LHCN-M2 (cell line): Measurements from ENCODE around the gene CBR3. TPM values are rescaled to one million over a fixed set of nuclear protein-coding genes. Genes with fewer than 3 reads are reported as not detected.
A peak's percentile ranks its signal among the peaks of the same experiment; 100 is the strongest.

Experiments used
- DNase-seq: peaks from one replicate; pipeline ENCODE4 v3.0.0-alpha.2; 2012; ENCODE audit warnings: low read depth
- total RNA-seq: library from RNA; depleted of rRNA; stranded (reverse); fragments of >200 nt; gene quantifications from 2 replicates; pipeline ENCODE4 v1.2.3, GENCODE V29; 2014; rRNA removed

CBR3 gene
- total RNA-seq, 1 experiment from 2014 or later, result 16.5 TPM

DNA sequence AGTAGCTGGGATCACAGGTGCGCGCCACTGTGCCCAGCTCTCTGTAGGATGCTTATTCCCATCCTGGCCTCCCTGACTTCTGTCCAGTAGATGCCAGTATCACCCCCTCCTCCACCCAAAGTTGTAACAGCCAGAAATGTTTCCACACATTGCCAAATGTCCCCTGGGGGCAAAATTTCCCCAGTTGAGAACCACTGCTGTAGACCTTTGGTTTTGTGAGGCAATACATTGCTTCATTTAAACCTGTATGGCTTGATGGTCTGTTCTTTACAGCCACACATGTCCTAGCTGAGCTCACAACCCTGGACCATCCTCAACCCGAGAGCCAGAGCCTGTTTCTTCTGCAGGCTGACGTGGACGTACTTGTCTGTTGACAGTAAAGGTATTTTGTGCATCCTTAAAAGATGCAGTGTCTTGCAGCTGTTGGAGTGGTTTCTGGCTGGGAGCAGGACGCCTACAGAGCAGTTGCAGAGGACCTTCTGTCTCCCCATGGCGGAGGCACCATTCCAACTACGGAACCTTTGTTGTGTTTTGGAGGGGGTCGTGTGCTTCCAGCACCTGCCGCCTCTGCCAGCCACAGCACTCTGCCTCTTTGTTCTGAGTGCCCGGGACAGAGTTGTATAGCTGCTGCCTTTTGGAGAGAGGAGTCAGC, 48.4 kb downstream of the CBR3 start:
- DNase-seq, result peak; percentile 21

DNA sequence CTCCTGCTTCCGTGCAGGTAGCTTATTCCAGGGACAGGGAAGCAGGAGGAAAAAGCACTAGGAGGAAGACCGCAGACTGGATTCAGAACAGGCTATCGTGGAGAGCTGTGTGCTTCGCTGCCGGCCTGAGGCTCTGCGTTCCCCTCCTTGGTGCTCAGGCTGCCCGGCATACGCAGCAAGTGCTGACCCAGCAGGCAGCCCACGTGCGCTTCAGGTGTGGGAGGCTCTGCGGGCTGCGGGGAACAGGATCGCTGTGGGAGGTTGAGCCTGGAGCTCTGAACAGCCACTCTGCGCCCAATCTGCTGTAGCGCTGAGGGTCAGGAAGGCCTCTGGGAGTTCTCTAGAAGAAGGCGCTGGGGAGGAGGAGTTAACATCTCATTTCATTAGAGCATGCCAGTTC, 49.7 kb downstream of the CBR3 start:
- DNase-seq, result no peak

GRCh38 chr21:36185523-36185922, 50.6 kb downstream of the CBR3 start:
- DNase-seq, result no peak

GRCh38 chr21:36186081-36186480, 51.2 kb downstream of the CBR3 start:
- no peak for DNase-seq

DNA sequence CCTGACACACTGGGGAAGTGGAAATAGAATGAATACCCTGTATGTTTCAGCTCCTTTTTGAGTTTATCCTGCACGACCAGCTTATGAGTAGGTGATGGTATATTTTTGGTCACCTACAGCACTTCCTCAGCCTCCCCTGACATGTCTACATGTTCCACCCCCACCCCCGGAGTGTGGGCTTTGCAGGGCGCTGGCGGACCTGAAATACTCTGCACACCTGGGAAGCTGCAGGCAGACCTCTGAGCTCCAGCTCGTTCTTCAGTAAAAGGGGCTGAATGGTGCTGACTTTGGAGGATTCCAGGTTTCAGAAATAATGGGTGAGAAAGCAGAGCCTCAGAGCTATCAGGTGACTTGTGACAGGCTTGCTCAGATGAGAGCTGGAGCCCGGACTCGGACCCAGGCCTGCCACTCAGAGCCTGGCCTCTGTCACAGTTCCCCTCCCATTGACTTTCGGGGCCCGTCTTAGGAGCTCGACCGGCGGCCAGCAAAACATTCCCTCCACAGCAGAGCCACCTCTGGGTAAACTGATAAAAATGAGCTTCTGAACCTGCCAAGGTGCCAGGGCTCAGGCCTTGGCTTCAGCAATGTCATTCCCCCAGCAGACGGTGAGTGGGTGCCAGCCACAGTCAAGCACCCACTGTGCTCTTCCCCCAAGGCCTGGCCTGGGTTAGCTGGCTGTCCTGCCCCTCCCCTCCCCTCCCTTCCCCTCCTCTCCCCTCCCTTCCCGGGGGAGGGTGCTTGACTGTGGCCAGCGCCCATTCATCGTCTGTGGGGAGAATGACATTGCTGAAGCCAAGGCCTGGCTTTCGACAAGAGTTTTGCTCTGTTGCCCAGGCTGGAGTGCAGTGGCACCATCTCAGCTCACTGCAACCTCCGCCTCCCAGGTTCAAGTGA, 51.9 kb downstream of the CBR3 start:
- DNase-seq, result no peak

DNA sequence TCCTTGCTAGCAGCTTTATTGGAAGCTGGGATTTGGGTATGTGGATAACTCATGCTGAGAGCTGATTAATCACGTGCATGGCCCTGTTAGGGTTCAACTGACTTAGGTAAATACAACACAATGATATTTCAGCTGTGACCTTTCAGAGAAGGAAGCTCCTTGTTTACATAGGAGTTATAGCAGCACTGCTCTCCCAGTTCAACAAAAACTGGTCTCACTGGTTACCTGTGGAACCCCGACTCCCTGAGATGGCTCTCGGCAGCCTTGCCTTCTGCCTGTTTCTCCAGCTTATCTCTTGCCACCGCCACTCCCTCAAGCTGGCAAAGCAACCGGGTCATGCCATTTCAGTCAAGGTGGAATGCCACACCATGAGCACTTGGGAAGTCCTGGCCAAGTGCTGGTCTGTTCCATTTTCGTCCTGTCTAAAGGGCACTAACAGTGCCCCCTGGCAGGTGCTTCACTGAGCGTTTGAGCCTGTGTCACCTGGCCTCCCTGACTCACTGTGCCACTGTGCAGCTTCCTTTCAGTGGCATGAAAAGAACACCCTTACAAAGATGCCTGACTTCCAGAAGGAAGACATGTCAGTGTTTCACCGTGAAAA, 53.3 kb downstream of the CBR3 start:
- DNase-seq, result no peak

DNA sequence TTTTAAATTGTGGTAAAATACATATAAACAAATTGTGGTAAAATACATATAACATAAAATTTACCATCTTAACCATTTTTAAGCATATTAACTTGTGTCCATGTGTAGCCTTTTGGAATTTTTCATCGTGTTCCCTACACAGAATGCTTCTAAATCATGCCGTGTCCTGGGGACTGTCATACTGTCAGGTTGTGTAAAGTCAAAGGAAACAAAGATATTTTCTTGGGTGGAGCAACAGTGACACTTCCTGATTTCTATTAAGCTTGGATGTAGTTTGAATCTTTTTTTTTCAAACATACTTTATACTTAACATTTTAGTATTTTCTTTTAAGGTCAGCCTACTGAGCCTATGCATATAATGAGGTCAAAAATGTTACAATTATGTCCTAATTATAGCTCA, 54.1 kb downstream of the CBR3 start:
- no peak for DNase-seq

- DNase-seq, result no peak
Observed at GRCh38 chr21:36190736-36191135, 55.9 kb downstream of the CBR3 start.

DNA sequence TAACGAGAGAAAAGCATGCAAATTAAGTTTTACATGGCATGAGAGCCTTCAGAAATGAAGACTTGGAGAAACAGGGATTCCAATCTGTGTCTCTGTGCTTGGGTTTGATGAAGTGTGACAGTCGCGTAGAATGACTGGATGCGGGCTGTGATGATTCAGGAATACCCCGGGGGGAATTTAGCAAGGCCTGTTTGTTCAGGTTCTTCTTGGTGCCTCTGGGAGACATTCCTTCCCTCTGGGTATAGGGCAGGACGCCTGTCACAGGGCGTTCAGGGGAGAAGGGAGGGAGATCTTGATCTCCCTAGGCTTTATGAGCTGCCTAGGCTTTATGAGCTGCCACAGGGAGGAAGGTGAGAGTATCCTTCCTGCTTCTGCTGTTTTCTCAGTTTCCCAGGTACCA, 58.3 kb downstream of the CBR3 start:
- no peak for DNase-seq

GRCh38 chr21:36194024-36194423, 59.1 kb downstream of the CBR3 start:
- DNase-seq, result no peak

DNA sequence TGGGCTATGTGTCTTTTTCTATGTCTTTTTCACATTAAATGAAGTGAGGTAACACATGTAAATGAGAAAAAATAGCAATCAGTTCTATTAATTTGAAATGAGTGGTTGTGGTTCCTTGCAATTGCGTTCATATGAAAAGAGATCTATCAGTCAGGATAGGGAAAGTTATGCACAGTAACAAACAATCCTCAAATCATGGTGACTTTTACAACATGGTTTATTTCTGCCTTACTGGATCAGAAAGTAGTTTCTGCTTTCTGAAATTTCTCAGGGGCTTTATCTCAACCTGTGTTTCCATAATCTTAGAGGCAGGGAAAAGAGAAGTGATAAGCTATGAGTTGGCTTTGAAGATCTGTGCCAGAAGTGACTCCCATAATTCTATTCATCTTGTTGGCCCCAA, 60.7 kb downstream of the CBR3 start:
- no peak for DNase-seq

Other genes with a start within 250 kb of the CBR3 start
- gene SETD4, start 74.6 kb upstream of the CBR3 start, total RNA-seq, result 10.6 and 14.9 TPM in 2 replicates
- 124 and 234 TPM in 2 replicates for gene CBR1, start 65.1 kb upstream of the CBR3 start, total RNA-seq
- gene DOP1B, start 21.7 kb downstream of the CBR3 start, total RNA-seq, result 4.2 and 5.8 TPM in 2 replicates
- gene MORC3, start 185.1 kb downstream of the CBR3 start, total RNA-seq, result 17.9 and 20.0 TPM in 2 replicates